GM06990 (cell line): Measurements from ENCODE around the gene TMEM184A.

ENCODE experiments used
- DNase-seq: peaks from one replicate; pipeline ENCODE4 v3.0.0-alpha.2; 2011; ENCODE audit not compliant: insufficient read length; ENCODE audit errors: extremely low read depth
- H3K27me3 ChIP-seq: replicated peaks from 2 replicates; pipeline ENCODE4 v1.6.0; 2011; ENCODE audit warnings: low read length; ENCODE audit not compliant: control insufficient read depth, insufficient read depth
- H3K36me3 ChIP-seq: 2 replicates; pipeline ENCODE4 v1.5.1; 2011; ENCODE audit warnings: low read length; ENCODE audit not compliant: control insufficient read depth, insufficient read depth
- H3K4me3 ChIP-seq: replicated peaks from 2 replicates; pipeline ENCODE4 v1.5.1; 2011; ENCODE audit warnings: low read depth, mild to moderate bottlenecking, control low read depth, low read length
- TF ChIP-seq, protein P1 (sequence below): IDR thresholded peaks from 2 replicates; pipeline ENCODE4 v1.5.1; 2011; ENCODE audit warnings: low read length, control low read depth, mild to moderate bottlenecking, inconsistent platforms; ENCODE audit not compliant: insufficient read depth, poor library complexity, severe bottlenecking

TMEM184A gene

DNA sequence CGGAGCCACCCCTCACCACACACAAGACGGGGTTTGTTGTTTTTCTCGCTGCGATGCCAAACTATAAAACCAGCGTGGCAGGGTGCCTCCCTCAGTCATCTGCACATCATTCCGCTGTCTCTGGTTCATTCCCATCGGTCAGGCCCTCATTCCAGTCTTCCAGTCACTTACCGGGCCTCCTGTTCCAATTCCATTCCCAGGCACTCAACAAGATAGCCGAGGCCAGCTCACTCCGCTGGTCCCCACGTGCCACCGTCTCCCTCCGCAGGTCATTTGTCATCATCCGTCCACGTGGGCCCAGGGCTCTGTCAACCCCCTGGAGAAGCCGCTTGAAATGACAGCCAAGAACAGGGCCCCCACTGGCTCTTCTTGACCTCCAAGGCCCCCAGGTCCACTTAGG is 6.1 kb upstream of the TMEM184A start:
- TF ChIP-seq, protein P1, sequence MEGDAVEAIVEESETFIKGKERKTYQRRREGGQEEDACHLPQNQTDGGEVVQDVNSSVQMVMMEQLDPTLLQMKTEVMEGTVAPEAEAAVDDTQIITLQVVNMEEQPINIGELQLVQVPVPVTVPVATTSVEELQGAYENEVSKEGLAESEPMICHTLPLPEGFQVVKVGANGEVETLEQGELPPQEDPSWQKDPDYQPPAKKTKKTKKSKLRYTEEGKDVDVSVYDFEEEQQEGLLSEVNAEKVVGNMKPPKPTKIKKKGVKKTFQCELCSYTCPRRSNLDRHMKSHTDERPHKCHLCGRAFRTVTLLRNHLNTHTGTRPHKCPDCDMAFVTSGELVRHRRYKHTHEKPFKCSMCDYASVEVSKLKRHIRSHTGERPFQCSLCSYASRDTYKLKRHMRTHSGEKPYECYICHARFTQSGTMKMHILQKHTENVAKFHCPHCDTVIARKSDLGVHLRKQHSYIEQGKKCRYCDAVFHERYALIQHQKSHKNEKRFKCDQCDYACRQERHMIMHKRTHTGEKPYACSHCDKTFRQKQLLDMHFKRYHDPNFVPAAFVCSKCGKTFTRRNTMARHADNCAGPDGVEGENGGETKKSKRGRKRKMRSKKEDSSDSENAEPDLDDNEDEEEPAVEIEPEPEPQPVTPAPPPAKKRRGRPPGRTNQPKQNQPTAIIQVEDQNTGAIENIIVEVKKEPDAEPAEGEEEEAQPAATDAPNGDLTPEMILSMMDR = no peak
- DNase-seq = no peak
- Histone ChIP-seq H3K36me3 (peaks cover 4% of the 10 kb centered on the region), H3K4me3 (no peak overlapping the region), H3K27me3 (no peaks in the 10 kb centered on the region)

DNA sequence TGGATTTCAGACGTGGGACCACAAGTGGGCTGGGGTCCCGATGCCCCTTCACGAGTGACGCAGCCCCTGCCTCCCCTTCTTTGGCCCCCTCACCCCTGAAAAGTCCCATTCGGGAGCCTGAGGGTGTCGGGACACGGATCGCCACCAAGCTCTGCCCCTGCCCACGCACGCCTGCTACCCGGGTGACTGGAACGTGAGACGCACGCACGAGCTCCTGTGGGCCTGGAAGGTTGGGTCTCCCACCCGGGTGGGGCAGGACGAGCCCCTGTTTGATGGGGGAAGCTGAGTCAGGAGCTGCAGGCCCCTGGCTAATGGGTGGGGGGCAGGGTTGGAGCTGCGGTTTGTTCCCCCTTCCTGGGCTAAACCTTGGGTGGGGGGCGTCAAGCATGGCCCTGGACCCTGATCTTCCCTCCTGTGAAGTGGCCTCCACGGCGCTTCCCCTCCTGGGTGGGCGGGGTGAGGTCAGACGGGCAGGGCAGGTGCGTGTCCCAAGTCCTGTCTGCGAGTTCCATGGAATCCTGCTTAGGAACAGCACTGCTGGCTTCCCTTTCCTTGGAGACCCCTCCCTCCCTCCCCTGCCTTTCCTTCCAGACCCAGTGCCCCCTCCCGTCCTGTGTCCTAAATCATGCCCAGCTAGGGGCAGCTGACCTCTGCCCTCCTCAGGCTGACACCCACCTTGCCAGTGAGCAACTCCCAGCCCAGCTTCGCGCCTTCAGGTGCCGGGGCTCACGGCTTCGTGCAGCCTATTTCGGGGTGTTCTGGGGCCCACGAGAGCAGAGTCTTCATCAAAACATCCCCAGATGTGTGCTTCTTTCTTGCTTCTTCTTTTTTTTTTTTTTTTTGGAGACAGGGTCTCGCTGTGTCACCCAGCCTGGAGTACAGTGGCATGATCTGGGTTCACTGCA is 5.3 kb upstream of the TMEM184A start:
- no peak for DNase-seq
- no peaks in the 10 kb centered on the region for H3K27me3 ChIP-seq
- TF ChIP-seq, protein P1 = no peak
- H3K4me3 ChIP-seq = no peak overlapping the region
- no peaks in the 10 kb centered on the region; the same call in none of the 2 replicates for H3K36me3 ChIP-seq

DNA sequence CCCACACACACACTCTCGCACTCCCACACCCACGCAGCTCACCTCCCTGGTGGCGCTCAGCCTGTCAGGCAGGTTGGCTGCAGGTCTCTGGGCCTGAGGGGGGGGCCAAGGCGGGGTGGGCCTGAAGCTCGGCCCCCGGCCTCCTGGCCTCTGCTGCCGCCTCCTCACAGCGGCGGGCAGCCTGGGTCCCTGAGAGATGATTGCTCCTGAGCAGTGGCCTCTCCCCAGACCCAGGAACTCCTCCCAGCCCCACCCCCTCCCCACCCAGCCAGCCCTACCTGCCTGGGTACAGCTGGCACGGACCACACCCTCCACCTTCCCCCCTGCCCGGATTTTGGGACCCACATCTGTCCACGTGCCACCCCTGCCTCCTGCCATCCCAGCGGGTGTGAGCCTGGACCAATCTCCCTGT is 4.6 kb upstream of the TMEM184A start:
- no peak for DNase-seq
- Histone ChIP-seq H3K27me3 (peaks cover 2% of the 10 kb centered on the region; the same call in 1 of the 2 replicates), H3K4me3 (no peak overlapping the region), H3K36me3 (no peaks in the 10 kb centered on the region; the same call in 1 of the 2 replicates)
- TF ChIP-seq, protein P1 = no peak

DNA sequence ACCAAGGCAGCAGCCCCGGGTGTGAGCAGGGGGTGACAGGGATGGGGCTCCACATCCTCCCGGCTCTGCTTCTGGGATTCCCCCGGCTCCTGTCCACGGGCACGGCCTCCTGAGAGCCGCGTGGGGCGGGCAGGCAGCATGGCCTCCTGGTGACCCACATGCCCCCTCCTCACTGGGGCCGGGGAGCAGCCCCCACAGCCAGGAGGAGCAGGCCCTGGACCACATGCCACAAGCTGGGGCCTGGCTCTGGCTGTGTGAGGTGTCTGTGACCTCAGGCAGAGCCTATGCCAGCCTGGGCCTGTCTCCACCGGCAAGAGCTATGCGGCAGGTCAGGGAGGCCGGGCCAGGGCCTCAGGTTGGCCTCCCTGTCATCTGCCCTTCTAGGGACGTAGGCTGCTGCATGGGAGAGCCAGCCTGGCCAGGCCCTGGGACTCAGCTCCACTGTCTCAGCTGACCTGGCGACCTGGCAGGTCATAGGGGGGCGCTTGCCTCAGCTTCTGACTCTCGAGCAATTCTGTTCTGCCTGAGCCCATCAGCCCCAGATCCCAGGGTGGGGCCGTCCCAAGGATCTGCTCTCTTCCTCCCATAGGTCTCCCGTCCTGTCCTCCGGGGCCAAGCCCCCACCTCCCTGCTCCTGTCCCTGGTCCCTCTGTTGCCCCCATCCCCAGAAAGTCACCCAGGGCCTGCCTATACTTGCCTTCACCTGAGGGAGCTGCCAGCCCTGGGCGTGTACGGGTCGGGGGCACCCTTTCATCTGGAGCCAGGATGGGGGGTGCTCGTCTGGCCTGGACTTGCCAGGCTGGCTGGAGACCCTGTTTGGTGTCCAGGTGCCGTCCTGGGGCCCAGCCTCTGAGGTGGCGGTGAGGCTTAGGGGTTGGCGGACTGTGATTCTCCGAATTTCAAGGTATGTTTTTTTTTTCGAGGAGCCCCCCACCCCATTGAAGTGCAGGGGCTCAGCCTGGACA is 3.9 kb upstream of the TMEM184A start:
- DNase-seq = no peak
- H3K36me3 ChIP-seq = no peaks in the 10 kb centered on the region
- H3K27me3 ChIP-seq = peaks cover 2% of the 10 kb centered on the region; the same call in 1 of the 2 replicates
- TF ChIP-seq, protein P1 = no peak
- H3K4me3 ChIP-seq = no peak overlapping the region

DNA sequence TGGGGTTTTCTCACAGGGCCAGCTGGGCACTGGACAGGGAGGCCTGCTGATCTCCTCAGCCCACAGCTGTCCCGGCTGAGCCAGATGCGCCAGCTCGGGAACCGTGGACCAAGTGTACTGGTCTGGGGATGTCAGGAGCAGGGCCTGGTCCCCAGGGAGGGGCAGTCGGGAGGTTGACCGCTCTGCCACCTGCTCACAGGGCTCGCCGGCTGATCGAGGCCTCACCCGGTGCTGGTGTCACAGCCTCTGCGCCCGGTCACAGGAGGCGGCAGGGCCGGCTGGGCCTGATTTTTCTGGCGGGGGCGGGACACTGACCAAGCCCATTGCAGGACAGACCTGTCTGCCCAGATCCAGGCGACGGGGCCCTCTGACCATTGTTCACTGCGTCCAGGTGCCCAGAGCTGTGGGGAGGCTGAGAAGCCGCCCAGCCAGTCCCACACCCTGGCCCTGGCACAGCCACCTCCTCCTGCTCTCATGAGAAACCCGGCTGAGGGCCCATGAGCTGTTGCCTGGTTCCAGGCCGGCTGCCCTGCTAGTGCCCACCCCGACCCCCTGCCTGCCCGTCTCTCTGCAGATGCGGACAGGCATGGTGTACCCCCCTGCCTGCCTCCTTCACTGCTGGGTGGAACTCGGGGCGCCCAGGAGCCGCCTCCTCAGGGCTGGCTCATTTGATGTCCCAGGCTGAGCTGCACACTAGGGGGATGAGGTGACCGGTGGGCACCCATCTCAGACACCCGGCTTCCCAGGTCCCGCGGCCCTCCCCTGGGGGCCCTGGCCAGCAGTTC is 3.0 kb upstream of the TMEM184A start:
- Histone ChIP-seq H3K4me3 (no peak overlapping the region), H3K27me3 (peaks cover 2% of the 10 kb centered on the region; the same call in 1 of the 2 replicates), H3K36me3 (no peaks in the 10 kb centered on the region)
- DNase-seq = no peak
- TF ChIP-seq, protein P1 = no peak
